GDM1 (cell line): ENCODE data around the gene FAM83D.

ENCODE experiments used
- DNase-seq: peaks from one replicate; lab custom pipeline; 2025; lab: John Stamatoyannopoulos, UW

Gene FAM83D

DNA sequence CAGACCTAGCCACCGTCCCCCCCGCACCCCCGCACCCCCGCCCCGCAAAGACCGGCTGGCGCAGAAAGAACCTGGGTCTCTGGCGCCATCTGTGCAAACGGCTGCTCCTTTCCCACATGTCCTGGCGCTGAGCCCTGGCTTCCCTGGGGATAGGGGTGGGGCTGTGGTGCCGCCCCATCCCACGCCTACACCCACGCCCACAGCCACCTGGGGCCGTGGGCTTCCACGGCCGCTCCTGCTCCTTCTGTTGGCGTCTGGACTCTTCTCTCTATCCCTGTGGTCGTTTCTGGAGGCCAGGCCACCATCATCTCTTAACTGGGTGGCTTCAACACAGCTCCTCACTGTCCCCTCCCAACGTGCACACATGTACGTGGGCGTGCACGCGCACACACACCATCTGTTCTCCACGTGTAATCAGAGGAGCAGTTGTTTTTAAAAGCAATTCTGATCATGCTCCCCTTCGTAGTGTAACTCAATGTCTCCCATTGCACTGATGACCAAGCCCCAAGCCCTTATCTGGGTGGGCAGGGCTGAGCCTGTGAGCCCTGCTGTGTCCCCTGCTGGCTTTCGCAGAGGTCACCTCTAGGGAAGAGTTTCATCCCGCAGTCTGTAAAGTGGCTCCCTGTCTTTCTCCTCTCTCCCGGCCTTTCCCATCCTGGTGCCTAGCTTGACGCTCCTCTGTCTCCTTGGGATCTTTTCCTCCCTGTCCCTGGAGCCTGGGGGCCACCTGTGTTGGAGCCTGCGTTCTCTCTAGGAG lies 31.9 kb upstream of the FAM83D start:
- DNase-seq = no peak

DNA sequence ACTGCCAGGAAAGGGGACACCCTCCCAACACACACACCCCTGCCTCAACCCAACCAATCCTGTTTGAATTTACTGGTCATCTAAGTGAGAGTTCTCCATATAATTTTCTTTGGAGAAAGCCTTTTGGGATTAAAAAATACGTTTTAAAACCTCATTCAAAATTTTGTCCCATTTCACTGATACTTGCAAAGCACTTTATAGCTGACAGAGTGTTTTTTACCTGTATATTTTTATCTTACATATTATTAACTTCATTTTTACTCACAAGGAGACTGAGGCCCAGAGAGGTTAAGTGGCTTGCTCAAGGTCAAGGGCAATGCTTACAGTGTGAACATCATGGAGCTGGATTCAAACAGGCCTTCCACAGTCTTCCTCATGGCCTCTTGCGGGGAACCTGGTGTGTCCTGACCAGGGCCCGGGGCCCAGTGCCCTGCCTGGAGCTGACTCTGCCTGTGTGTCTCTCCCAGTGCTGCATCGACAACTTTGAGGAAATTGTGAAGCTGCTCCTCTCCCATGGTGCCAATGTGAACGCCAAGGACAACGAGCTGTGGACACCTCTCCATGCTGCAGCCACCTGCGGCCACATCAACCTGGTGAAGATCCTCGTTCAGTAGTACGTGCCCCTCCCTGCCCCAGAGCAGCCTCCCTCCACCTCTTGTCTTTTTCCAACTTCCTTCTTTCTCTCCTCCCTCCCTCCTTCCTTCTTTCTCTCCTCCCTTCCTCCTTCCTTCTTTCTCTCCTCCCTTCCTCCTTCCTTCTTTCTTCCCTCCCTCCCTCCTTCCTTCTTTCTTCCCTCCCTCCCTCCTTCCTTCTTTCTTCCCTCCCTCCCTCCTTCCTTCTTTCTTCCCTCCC lies 30.9 kb upstream of the FAM83D start:
- DNase-seq = no peak

DNA sequence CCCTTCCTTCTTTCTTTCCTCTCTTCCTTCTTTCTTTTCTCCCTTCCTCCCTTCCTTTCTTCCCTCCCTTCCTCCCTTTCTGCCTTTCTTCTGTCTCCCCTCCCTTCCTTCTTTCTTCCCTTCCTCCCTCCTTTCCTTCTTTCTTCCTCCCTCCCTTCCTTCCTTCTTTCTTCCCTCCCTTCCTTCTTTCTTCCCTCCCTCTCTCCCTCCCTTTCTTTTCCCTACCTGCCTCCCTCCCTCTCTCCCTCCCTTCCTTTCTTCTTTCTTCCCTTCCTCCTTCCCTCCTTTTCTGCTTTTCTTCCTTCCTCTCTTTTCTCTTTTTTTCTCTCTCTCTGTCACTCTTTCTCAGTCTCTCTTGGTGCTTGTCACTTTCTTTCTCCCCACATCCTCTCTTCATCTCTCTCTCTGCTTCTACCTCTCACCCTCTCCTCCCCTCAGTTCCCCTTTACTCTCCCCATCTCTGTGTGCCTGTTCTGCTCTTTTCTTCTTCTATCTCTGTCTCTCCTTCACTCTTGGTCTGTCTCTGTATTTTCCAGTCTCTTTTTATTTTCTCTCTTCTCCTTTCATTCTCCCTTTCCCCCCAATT lies 30.1 kb upstream of the FAM83D start:
- no peak for DNase-seq

DNA sequence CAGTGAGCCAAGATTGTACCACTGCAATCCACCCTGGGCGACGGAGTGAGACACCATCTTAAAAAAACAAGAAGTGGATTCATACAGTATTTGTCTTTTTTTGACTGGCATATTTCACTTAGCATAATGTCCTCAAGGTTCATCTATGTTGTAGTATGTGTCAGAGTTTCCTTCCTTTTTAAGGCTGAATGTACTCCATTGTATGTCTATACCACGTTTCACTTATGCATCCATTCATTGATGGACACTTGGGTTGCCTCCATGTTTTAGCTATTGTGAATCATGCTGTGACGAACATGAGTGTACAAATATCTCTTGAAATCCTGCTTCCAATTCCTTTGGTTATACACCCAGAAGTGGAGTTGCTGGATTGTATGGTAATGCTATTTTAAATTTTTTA lies 28.9 kb upstream of the FAM83D start:
- no peak for DNase-seq

DNA sequence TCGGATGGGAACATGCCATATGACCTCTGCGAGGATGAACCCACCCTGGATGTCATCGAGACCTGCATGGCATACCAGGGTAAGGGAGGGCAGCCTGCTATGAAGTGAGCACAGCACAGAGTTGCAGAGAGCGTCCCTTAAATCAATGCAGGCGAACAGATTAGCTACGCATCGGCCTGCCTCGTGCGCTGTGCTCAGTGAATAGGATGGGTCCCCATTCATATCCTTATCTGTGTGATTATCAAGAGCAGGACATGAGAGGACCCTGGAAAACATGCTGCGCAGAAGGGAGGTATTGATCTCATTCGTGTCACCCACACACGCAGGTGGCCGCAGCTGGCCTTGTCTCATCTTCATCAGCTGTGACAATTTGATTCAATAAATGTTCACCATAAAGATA lies 25.6 kb upstream of the FAM83D start:
- no peak for DNase-seq

DNA sequence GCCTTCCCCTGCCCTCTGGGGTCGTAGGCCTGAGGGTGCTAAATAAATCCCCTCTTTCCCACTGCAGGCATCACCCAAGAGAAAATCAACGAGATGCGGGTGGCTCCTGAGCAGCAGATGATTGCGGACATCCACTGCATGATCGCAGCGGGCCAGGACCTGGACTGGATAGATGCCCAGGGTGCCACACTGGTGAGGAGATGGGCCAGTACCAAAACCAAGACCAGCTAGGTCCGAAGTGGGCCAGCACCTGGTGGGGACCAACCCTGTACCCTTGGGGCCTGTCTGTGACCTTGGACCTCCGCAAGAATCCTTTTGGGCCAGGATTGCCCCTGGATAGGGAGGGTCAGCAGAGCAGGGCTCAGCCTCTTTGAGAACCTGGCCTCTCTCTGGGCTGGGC lies 23.6 kb upstream of the FAM83D start:
- no peak for DNase-seq

DNA sequence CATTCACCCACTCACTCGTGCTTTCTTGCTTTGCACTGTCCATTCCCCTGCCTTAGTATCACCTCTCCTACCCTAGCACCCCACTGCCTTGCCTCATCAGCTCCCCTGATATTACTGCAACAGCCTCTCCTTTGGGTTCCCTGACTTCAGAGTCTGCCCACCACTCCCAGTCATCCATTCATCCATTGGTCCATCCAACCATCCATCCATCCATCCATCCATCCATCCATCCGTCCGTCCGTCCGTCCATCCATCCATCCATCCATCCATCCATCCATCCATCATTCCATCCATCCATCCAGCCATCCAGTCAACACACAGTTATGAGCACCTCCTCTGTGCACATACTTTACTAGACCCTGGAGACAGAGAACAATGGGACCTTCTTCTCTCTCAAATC lies 22.9 kb upstream of the FAM83D start:
- DNase-seq = no peak

DNA sequence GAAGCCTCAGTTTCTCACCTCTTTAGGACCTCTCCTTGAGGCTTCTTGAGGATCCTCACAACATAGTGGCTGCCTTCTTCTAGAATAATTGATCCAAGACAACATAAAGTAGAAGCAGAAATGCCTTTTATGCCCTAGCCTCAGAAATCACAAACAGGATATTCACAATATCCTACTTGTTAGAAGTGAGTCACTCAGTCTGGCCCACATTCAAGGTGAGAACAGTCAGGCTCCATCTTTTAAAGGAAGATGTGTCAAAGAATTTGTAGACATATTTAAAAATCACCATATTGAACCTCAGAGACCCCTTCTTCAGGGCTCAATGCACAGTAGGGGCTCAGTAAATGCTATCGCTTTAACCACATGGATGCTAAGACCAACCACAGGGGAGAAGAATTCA lies 20.8 kb upstream of the FAM83D start:
- DNase-seq = no peak

DNA sequence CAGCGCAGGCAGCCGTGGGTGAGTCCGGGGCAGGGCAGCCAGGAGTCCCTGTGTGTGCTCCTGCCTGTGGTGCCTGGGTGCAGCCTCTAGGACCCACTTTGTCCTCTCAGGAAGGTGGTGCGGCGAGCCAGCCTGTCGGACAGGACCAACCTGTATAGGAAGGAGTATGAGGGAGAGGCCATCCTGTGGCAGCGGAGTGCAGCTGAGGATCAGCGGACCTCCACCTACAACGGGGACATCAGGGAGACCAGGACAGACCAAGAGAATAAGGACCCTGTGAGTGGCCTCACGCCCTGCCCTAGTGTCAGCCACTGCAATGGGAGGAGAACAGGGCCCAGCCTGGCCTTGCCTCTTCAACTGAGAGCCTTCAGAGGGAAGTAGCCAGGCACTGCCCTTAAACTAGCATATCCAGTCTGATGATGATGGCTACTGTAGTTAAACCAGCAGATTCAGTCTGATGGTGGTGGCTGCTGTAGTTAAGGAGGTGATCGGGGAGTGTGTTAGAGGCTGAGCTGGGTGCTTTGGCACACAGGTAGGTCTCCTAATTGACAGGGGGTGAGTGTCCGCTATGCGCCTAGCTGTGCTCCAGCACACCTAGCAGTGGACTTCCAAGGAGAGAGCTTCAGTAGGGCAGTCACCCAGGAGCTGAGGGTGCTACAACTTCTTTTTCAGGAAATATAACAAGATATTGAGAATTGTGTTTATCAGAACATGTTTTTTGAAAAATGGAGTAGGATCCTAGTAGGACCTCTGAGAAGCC lies 18.1 kb upstream of the FAM83D start:
- no peak for DNase-seq

DNA sequence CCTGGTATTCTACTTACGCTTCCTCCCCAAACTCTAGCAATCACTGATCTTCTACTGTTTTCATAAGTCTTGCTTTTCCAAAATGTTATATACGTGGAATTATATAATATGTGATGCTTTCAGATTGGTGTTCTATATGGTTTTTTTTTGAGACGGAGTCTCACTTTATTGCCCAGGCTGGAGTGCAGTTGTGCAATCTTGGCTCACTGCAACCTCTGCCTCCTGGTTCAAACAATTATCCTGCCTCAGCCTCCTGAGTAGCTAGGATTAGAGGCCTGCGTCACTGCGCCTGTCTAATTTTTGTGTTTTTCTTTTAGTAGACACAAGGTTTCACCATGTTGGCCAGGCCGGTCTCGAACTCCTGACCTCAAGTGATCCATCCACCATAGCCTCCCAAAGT lies 10.9 kb upstream of the FAM83D start:
- DNase-seq = no peak

DNA sequence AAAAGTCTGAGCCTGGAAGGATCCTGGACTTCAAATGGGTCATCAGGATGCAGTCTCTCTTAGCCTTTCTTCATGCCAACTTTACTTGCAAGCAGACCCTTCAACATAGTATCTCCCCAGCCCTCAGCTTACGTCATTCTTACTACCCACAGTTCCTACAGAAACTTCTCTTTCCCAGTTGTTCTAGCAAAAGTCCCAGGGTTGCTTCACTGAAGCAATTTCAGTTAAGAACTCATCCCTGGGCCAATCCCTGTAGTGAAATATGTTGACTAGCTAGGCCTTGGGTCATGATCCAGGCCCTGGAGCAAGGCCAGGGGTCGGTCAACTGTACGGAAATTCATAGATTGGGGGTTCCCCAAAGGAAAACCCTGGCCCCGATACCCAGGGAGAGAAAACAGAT lies 8.6 kb upstream of the FAM83D start:
- no peak for DNase-seq

DNA sequence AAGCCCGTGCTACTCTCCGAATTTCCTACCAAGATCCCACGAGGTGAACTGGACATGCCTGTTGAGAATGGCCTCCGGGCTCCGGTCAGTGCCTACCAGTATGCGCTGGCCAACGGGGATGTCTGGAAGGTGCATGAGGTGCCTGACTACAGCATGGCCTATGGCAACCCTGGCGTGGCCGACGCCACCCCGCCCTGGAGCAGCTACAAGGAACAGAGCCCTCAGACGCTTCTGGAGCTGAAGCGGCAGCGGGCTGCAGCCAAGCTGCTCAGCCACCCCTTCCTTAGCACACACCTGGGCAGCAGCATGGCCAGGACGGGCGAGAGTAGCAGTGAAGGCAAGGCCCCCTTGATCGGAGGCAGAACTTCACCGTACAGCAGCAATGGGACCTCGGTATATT lies 8.0 kb upstream of the FAM83D start:
- DNase-seq = no peak

DNA sequence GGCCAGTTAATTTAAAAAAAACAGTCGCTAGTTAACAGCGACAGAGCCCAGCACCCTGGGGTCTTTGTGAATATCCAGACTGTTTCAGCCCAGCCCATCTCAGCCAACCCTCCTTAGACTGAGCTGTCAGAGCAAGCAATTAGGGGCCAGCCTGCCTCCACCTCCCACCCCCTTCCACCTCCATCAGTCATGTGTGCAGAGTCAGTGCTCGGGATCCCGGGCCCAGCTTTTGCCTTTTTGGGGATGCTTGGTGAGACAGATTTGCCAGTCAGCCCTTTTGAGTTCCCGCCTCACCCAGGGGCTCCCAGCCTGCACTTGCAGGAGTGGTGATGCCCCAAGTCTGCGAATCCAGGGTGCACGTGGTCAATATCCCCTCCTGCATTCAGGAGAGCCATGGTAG lies 6.5 kb upstream of the FAM83D start:
- no peak for DNase-seq

DNA sequence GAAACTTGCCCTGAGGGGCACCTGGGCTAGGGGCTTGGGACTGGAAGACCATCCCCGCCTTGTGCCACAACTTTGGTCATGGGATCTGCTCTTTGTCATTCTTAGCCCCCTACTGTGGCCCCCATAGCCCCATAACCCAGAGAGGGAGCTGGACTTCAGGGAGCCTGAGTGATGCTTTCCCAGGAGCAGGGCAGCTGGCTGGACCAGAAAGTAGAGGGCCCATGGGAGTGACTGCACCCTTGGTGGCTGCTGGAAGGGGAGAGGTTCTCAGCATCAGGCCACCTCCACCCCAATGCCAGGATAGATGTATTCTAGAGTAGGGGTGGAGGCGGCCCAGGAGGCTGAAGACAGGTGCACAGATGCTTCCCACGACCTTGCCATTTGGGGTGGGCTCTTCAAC lies 5.8 kb upstream of the FAM83D start:
- DNase-seq = no peak

DNA sequence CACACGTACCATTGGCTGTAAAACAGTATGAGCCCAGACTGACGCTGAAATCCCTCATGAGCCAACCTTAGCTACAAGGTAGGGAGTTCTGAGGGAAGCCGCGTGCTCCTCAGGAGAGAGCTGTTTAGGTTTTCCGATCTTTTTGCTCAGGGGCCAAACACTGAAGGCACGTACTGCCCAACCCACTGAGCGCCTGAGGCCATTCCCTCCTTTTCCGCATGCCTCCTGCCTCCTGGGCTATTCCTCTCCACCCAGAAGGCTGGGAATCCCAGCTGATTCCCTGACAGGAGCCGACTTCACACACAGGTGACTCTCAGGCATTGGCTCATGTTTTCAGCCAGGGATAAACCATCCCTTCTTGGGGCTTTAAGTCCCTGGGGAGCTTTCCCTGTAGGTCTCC lies 5.4 kb upstream of the FAM83D start:
- no peak for DNase-seq

DNA sequence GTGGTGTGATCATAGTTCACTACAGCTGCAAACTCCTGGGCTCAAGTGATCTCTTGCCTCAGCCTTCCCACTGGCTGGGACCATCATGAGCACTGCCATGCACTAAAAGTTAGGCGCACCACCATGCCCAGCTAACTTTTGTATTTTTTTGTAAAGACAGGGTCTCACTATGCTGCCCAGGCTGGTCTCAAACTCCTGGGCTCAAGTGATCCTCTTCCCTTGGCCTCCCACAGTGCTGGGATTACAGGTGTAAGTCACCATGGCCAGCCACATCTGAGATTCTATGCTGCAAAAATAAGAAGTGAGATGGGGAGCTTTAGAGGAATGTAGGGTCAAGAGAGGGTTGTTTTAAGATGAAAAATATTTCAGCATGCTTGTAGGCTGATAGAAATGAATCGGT lies 1.5 kb upstream of the FAM83D start:
- DNase-seq = no peak

DNA sequence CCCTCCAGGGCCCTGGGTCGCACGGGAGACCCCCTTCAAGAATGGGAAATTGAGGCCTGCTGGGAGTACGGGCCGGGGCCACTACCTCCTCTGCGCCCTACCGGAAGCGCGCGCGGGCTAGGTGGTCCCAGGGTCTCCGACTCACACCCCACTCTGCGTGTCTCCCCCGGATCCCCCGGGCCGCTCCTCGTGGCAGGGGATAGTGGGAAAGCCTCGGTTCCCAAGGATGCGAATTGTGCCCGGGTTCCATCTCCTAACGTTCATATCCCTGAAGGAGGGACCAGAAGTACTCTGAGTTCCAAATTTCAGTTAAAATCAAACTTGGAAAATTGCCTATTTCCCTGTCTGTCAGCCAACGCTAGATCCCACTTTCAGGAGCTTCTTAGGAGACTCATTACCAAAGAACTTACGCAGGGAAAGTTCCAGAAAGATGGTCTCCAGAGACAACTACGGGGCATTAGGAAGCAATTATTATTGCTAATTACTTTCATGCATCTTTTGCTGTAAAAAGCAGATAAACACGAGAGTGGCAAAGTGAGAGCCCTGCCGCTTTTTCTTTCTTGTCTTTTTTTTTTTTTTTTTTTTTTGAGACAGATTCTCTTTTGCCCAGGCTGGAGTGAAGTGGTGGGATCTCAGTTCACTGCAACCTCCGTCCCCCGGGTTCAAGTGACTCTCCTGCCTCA lies 858 bp downstream of the FAM83D start:
- DNase-seq = no peak

DNA sequence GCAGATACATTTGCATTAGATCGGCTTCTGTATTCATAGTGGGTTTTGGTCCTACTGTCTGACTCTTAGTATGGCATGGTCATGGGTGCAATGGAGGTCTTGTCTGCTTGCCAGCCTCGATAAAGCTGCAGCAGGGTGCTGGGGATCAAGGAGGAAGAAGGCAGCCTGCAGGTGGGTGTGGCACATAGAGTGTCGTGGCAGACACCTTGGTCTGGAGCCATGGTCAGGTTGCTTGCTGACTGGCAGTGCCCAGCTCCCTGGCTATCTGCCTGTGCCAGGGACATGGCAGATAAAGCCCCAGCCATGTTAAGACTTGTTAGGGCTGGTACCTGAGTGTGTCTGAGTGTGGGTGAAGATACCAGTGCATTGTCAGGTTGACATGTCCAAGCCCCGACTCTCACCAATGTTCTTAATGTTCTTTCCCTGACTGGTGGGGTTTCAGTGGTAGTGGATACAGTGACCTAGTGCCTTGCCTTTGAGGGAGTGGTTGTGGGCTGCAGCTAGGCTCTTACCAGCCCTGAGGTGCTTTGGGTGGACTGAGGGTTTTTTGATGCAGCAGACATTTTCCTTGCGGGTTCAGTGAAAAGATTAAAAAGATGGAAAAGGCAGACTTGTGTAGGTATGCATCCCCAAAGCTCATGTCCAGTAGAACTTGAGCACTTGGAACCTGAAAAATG lies 1.8 kb downstream of the FAM83D start:
- DNase-seq = no peak

DNA sequence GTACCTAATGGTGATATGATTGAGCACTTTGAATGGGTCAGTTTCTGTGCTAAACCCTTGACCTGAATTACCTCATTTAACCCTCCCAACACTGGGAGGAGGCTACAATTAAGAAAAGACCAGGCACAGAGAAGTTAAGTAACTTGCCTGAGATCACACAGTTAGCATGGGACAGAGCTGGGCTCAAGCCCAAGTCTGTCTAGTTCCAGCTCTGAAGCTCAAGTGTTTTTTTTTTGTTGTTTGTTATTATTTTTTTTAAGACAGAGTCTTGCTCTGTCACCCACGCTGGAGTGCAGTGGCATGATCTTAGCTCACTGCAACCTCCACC lies 4.0 kb downstream of the FAM83D start:
- no peak for DNase-seq

DNA sequence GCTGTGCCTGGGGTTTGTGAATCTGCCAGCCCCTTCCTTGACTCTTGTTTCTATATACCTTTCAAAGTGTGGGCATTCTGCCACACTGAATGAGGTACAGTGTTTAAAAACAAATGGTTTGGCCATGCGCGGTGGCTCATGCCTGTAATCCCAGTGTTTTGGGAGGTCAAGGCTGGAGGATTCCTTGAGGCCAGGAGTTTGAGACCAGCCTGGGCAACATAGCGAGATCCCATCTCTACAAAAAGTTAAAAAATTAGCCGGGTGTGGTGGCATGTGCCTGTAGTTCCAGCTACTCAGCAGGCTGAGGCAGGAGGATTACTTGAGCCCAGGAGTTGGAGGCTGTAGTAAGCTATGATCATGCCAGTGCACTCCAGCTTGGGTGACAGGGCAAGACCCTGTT lies 5.8 kb downstream of the FAM83D start:
- no peak for DNase-seq

DNA sequence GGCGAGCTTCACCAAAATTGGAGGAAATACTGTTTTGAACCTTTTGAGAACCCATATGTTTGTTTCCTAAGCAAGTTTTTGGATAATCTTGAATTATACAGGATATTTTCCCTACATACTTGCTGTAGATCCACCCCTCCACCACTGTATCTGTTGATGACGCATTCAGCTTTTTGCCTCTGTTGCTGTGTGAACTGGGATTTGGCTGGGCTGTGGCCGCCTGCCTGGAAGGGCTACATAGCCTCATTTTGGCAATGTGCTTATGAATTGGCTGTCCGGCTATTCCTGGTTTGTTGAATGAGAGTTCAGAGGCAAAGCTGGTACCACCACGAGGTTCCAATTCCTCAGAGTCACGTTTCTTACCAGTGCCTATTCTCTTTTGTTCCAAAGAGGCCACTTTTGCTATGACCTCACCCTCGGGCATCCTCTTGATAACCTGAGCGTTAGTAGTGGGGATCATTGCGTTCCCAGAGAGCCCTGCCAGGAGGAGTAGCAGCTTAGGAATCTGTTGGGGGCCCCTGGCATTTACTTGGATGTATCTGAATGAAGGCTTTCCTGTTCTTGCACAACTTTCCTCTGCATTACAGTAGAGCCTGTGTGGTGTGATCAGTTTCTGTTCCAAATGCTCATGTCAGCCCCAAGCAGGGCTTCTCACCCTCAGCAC lies 6.4 kb downstream of the FAM83D start:
- no peak for DNase-seq
